OCI-LY7 (cell line): ENCODE results near the gene TPM2. TPM values are rescaled to one million over a fixed set of nuclear protein-coding genes. Genes with fewer than 3 reads are reported as not detected.
"Not testable (repeated sequence)": the region's sequence is repeated elsewhere in the genome, so short reads cannot be mapped to it uniquely, and the experiment has no call there.

Experiments
- BruUV-seq: library from RNA; stranded (reverse); fragments of 400-500 nt; replicated peaks from 2 replicates; lab custom pipeline; 2021; lab: Mats Ljungman, UMichigan
- CTCF ChIA-PET: fragments of 300-600 bp; sonication (Branson Sonifier 250); formaldehyde crosslinking; loops from one replicate; lab custom pipeline; 2022; ENCODE audit warnings: antibody characterized with exemption; ENCODE audit not compliant: unreplicated experiment; lab: Charles Lee
- POLR2A ChIA-PET: fragments of 300-600 bp; sonication (Branson Sonifier 250); formaldehyde crosslinking; loops from one replicate; lab custom pipeline; 2022; ENCODE audit warnings: antibody characterized with exemption; lab: Charles Lee
- DNase-seq: peaks from one replicate; pipeline ENCODE4 v3.0.0-alpha.2; 2015; ENCODE audit warnings: low spot score
- H2AFZ ChIP-seq: fragments of 200-600 bp; sonication (generic), shearing (Covaris generic); 2 replicates; pipeline ENCODE4 v1.6.1; 2014; ENCODE audit warnings: mild to moderate bottlenecking, antibody characterized with exemption, low read length, moderate library complexity
- H3K27ac ChIP-seq: fragments of 200-600 bp; sonication (generic); 2 replicates; pipeline ENCODE4 v1.5.1; 2014; ENCODE audit warnings: mixed run types, low read depth, mild to moderate bottlenecking, moderate library complexity, low read length, inconsistent platforms; ENCODE audit not compliant: poor library complexity, severe bottlenecking
- H3K36me3 ChIP-seq: fragments of 200-600 bp; sonication (generic); 2 replicates; pipeline ENCODE4 v1.6.1; 2014; ENCODE audit warnings: mild to moderate bottlenecking, antibody characterized with exemption, low read length, moderate library complexity, mixed read lengths; ENCODE audit not compliant: insufficient read depth
- H3K4me1 ChIP-seq: fragments of 200-600 bp; sonication (generic); 2 replicates; pipeline ENCODE4 v1.5.1; 2014; ENCODE audit warnings: mild to moderate bottlenecking, low read length; ENCODE audit not compliant: insufficient read depth, poor library complexity, severe bottlenecking
- H3K4me2 ChIP-seq: fragments of 200-600 bp; sonication (generic); 2 replicates; pipeline ENCODE4 v1.6.1; 2014; ENCODE audit warnings: mild to moderate bottlenecking, low read length
- H3K4me3 ChIP-seq: fragments of 200-600 bp; sonication (generic); 2 replicates; pipeline ENCODE4 v1.5.1; 2014; ENCODE audit warnings: mild to moderate bottlenecking, low read depth, low read length; ENCODE audit not compliant: poor library complexity, severe bottlenecking
- H3K79me2 ChIP-seq: fragments of 200-600 bp; sonication (generic); 2 replicates; pipeline ENCODE4 v1.6.1; 2016; ENCODE audit warnings: low read depth, mild to moderate bottlenecking, low read length, moderate library complexity, mixed read lengths; ENCODE audit not compliant: insufficient read depth
- H3K9me2 ChIP-seq: fragments of 200-600 bp; sonication (generic); 2 replicates; pipeline ENCODE4 v1.6.1; 2016; ENCODE audit warnings: mild to moderate bottlenecking, low read length, mixed read lengths; ENCODE audit not compliant: insufficient read depth
- H3K9me3 ChIP-seq: fragments of 200-600 bp; sonication (generic); 2 replicates; pipeline ENCODE4 v1.6.1; 2014; ENCODE audit warnings: mild to moderate bottlenecking, mixed run types, low read length, mixed read lengths
- H4K20me1 ChIP-seq: fragments of 200-600 bp; sonication (generic); 2 replicates; pipeline ENCODE4 v1.6.1; 2014; ENCODE audit warnings: mild to moderate bottlenecking, antibody characterized with exemption, low read length, moderate library complexity, mixed read lengths; ENCODE audit not compliant: insufficient read depth
- CTCF ChIP-seq: fragments of 200-600 bp; sonication (generic); conservative IDR thresholded peaks from 2 replicates; pipeline ENCODE4 v1.5.1; 2014; ENCODE audit warnings: mild to moderate bottlenecking, antibody characterized with exemption, low read length, moderate library complexity, mixed read lengths
- EZH2phosphoT487 ChIP-seq: fragments of 200-600 bp; sonication (generic); IDR thresholded peaks from 2 replicates; pipeline ENCODE4 v1.6.1; 2018; ENCODE audit warnings: low read depth, borderline replicate concordance, mild to moderate bottlenecking, mixed run types, antibody characterized with exemption, low read length, moderate library complexity, mixed read lengths
- intact Hi-C: fragments of 100-400 bp; cut with micrococcal nuclease; formaldehyde crosslinking; loops from one replicate; pipeline ENCODE4 v1.10.0; 2022; ENCODE audit not compliant: unreplicated experiment
- total RNA-seq, 2 experiments: library from RNA; depleted of rRNA in 1 of 2; stranded (reverse); fragments of >200 nt in 1 of 2; shearing (Covaris generic) in 1 of 2; gene quantifications; 2 replicates each; pipeline ENCODE4 v1.2.3, GENCODE V29; 2014 to 2022

Gene TPM2
- total RNA-seq, 2 experiments from 2014 or later, result 2.5 TPM; not detected in 1

DNA sequence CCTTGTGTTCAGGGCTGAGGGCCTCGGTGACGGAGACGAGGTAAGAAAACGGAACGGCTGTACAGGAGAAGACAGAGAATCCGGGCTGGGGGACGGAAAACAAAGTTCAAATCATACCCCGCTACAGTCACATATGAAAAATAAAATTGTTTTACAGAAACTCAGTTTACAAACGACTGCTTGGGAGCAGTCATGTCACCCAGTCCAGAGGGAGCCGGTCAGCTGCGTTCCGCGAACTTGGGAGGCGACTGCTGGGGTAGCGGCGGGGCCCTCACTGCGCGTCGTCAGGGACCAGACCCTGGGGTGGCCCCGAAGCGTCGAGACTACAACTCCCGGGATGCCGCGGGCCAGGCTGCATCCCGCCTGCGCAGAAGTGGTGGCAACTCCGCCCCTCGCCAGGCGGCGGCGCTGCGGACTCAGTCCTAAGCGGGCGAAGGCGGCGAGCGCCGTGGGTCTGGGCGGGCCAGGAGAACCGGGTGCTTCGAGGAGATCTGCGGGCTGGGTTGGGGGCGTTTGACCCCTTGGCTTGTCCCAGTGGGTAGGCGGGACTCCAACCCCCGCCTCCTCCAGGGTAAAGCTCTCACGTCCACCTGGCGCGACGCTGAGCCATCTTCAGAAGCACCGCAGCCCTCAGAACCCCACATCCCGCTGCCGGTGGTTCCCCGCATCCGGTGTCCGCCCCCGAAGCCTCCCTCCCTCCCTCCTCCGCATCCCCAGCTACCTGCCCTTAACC is 43.0 kb downstream of the TPM2 start:
- Histone ChIP-seq H3K36me3 (peaks cover 42% of the 10 kb centered on the region), H3K9me2 (no peaks in the 10 kb centered on the region), H3K4me3 (peak overlapping the region; percentile 92), H3K4me1 (peaks cover 46% of the 10 kb centered on the region), H3K79me2 (peaks cover 35% of the 10 kb centered on the region; the same call in 1 of the 2 replicates), H4K20me1 (no peaks in the 10 kb centered on the region), H3K27ac (peak overlapping the region; percentile 89), H3K4me2 (peak overlapping the region; percentile 78), H2AFZ (peak overlapping the region; percentile 60; the same call in 1 of the 2 replicates), H3K9me3 (no peaks in the 10 kb centered on the region)
- TF ChIP-seq EZH2phosphoT487 (no peak), CTCF (peak; percentile 83)
- ChIA-PET CTCF (interaction anchor here (0.6 to 3.4 kb wide), 8 partner anchors 11 to 50 kb away, joined by 3 to 21 read pairs (median 6); partner anchors contain the start of genes CCDC107 and RMRP), POLR2A (interaction anchor here (0.6 to 7.6 kb wide), 18 partner anchors 11 to 168 kb away, joined by 3 to 110 read pairs (median 4); partner anchors contain the start of genes ARHGEF39, CCDC107, CD72 and HINT2)
- no TSS peak for BruUV-seq
- DNase-seq, result peak; percentile 93
- intact Hi-C loops, result loop anchor here (1.0 to 2.0 kb wide), 2 partner anchors 27 to 86 kb away; partner anchors contain the start of genes CREB3 and TLN1

DNA sequence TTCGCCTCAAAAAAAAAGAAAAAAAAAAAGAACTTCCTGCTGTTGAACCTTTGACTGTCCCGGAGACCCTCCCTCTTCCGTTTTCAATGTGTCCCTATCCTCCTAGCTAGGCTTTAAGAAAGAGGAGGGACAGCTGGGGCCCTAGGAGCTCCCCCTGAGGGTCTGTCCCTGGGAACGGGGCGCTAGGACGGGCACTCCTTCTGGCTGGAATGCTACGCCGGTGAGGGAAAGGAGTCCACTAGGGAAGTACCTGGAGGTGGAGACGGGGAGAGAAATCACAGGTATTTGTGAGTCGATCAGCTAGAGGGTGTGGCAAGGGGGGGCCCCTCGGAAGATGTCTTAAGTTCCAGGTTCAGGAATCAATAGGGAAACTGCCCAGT is 43.6 kb downstream of the TPM2 start:
- ChIA-PET CTCF (interaction anchor here (0.8 to 3.4 kb wide), 3 partner anchors 26 to 82 kb away, joined by 4 to 21 read pairs (median 4); no protein-coding TSS in a partner anchor), POLR2A (interaction anchor here (0.6 to 7.6 kb wide), 13 partner anchors 10 to 168 kb away, joined by 3 to 110 read pairs (median 4); partner anchors contain the start of genes ARHGEF39, CCDC107, CD72 and HINT2)
- Histone ChIP-seq H4K20me1 (no peaks in the 10 kb centered on the region), H2AFZ (peak overlapping the region; percentile 60; the same call in 1 of the 2 replicates), H3K9me2 (no peaks in the 10 kb centered on the region), H3K4me2 (peak overlapping the region; percentile 78), H3K4me1 (peaks cover 41% of the 10 kb centered on the region), H3K36me3 (peaks cover 48% of the 10 kb centered on the region), H3K4me3 (peak overlapping the region; percentile 92), H3K79me2 (peaks cover 29% of the 10 kb centered on the region; the same call in 1 of the 2 replicates), H3K27ac (peak overlapping the region; percentile 89), H3K9me3 (no peaks in the 10 kb centered on the region)
- TSS peak; percentile 11 for BruUV-seq
- DNase-seq, result no peak
- TF ChIP-seq EZH2phosphoT487, result no peak
- TF ChIP-seq CTCF, result no peak
- intact Hi-C loops, result loop anchor here (2.0 kb wide), 1 partner anchor 87 kb away; the partner anchor contains the start of genes CREB3 and TLN1

- POLR2A ChIA-PET, result interaction anchor here (0.6 to 7.6 kb wide), 15 partner anchors 9 to 169 kb away, joined by 3 to 110 read pairs (median 4); partner anchors contain the start of genes ARHGEF39, CCDC107, CD72 and HINT2
- not testable (repeated sequence) for H3K9me2 ChIP-seq, H4K20me1 ChIP-seq, H3K9me3 ChIP-seq, DNase-seq, BruUV-seq
- Histone ChIP-seq H3K4me2 (peak overlapping the region; percentile 78), H3K4me3 (peak overlapping the region; percentile 92), H3K27ac (peak overlapping the region; percentile 89), H3K79me2 (peaks cover 25% of the 10 kb centered on the region; the same call in 1 of the 2 replicates), H3K36me3 (peaks cover 52% of the 10 kb centered on the region), H2AFZ (peak overlapping the region; percentile 60; the same call in 1 of the 2 replicates), H3K4me1 (peaks cover 38% of the 10 kb centered on the region)
- intact Hi-C loops, result loop anchor here (2.0 kb wide), 1 partner anchor 87 kb away; the partner anchor contains the start of genes CREB3 and TLN1
- CTCF ChIA-PET, result interaction anchor here (1.3 to 3.4 kb wide), 2 partner anchors 26 to 83 kb away, joined by 4 to 21 read pairs; no protein-coding TSS in a partner anchor
Observed at GRCh38 chr9:35645736-35646135, 44.0 kb downstream of the TPM2 start.
